Ascending aorta (tissue), 2 donors: ENCODE data around the gene SERINC1. TPM values are rescaled to one million over a fixed set of nuclear protein-coding genes. Genes with fewer than 3 reads are reported as not detected.
"Not testable (repeated sequence)": the region's sequence is repeated elsewhere in the genome, so short reads cannot be mapped to it uniquely, and the experiment has no call there.

ENCODE experiments used
- DNase-seq, 2 donors: peaks; one replicate each; pipeline ENCODE4 v3.0.0-alpha.2; 2019; ENCODE audit warnings: low spot score in 2 of 2
- H3K27ac ChIP-seq, 2 donors: fragments of 200-600 bp; sonication (generic); one replicate each; pipeline ENCODE4 v1.5.1; 2016 to 2017; ENCODE audit warnings: mild to moderate bottlenecking in 1 of 2
- H3K27me3 ChIP-seq: fragments of 200-600 bp; sonication (generic); one replicate; pipeline ENCODE4 v1.5.1; 2017
- H3K36me3 ChIP-seq, 2 donors: fragments of 200-600 bp; sonication (generic); one replicate each; pipeline ENCODE4 v1.5.1; 2016
- H3K4me1 ChIP-seq, 2 donors: fragments of 200-600 bp; sonication (generic); one replicate each; pipeline ENCODE4 v1.5.1; 2016 to 2017; ENCODE audit warnings: mild to moderate bottlenecking in 1 of 2
- H3K4me3 ChIP-seq, 2 donors: fragments of 200-600 bp; sonication (generic); one replicate each; pipeline ENCODE4 v1.5.1; 2016 to 2017; ENCODE audit warnings: mild to moderate bottlenecking in 1 of 2
- H3K9me3 ChIP-seq, 2 donors: fragments of 200-600 bp; sonication (generic); one replicate each; pipeline ENCODE4 v1.5.1; 2016
- intact Hi-C: fragments of 100-400 bp; cut with DNase I; formaldehyde crosslinking; loops from one replicate; pipeline ENCODE4 v1.15.1; 2023
- total RNA-seq: library from RNA; depleted of rRNA; stranded (reverse); fragments of >200 nt; gene quantifications from one replicate; pipeline ENCODE4 v1.1.0, GENCODE V29; 2016
- TF ChIP-seq, protein P1 (sequence below), 3 experiments: fragments of 200-600 bp in 2 of 3; fragments of 450-650 bp in 1 of 3; sonication (generic) in 2 of 3; IDR thresholded peaks; one replicate each; pipeline ENCODE4 v1.5.1; 2016 to 2019; ENCODE audit warnings: antibody characterized with exemption in 3 of 3, mild to moderate bottlenecking in 1 of 3, moderate library complexity in 1 of 3

SERINC1 gene
- total RNA-seq, 1 donor from 2014 or later: 72.6 TPM

DNA sequence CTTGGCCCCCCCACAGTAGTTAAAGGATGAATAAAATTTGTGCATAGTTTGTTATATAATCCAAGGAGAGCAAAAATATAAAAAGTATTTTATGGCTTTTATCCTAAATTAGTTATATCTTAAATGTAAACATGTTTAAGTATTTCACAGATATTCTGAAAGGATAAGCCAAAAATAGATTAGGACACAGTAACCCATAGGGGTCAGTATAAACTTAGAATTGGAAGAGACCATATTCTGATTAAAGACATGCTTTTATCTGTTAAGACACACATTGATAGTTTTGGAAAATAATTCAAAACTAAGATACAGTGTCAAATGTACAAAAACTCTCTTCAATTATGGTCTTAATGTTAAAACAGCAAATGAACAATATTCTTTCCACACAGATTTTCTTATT is 4.5 kb upstream of the SERINC1 start:
- TF ChIP-seq, protein P1, sequence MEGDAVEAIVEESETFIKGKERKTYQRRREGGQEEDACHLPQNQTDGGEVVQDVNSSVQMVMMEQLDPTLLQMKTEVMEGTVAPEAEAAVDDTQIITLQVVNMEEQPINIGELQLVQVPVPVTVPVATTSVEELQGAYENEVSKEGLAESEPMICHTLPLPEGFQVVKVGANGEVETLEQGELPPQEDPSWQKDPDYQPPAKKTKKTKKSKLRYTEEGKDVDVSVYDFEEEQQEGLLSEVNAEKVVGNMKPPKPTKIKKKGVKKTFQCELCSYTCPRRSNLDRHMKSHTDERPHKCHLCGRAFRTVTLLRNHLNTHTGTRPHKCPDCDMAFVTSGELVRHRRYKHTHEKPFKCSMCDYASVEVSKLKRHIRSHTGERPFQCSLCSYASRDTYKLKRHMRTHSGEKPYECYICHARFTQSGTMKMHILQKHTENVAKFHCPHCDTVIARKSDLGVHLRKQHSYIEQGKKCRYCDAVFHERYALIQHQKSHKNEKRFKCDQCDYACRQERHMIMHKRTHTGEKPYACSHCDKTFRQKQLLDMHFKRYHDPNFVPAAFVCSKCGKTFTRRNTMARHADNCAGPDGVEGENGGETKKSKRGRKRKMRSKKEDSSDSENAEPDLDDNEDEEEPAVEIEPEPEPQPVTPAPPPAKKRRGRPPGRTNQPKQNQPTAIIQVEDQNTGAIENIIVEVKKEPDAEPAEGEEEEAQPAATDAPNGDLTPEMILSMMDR (IDR thresholded peaks at IDR 0.05): peak in 2 of 3 experiments; percentile 14 to 42
- intact Hi-C loops: loop anchor here (10.0 kb wide), 1 partner anchor 1141 kb away; the partner anchor contains the start of gene TBC1D32

DNA sequence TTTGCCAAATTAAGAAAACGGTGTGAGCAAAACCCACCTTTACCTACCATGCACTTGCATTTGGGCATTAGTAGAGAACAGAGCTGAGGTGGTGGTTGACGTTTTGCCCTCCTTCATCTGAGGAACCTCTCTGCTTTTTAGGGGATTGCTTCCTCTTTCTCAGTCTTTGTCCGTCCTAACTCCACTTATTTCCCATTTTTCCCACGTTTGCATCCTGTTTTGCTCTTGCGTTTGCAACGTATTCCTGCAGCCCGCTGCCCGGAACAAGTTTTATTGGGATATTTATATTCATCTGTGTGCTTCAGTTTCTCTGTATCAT is 374 bp upstream of the SERINC1 start:
- peaks cover 0 to 9% of the 10 kb centered on the region in 2 donors for H3K4me1 ChIP-seq
- peak overlapping the region; percentile 69 to 91 for H3K4me3 ChIP-seq
- peak overlapping the region; percentile 89 to 99 for H3K27ac ChIP-seq
- peaks cover 0 to 1% of the 10 kb centered on the region in 2 donors for H3K36me3 ChIP-seq
- no peaks in the 10 kb centered on the region for H3K9me3 ChIP-seq
- TF ChIP-seq, protein P1 (IDR thresholded peaks at IDR 0.05): no peak
- H3K27me3 ChIP-seq: no peaks in the 10 kb centered on the region
- intact Hi-C loops: loop anchor here (10.0 kb wide), 1 partner anchor 1137 kb away; the partner anchor contains the start of gene TBC1D32
- no peak for DNase-seq

More for the DNA sequence above, 4.5 kb upstream of the SERINC1 start:
- Histone ChIP-seq H3K9me3 (no peaks in the 10 kb centered on the region), H3K27ac (no peak overlapping the region), H3K4me3 (no peak overlapping the region), H3K27me3 (no peaks in the 10 kb centered on the region), H3K36me3 (no peaks in the 10 kb centered on the region), H3K4me1 (no peaks in the 10 kb centered on the region)
- no peak for DNase-seq

DNA sequence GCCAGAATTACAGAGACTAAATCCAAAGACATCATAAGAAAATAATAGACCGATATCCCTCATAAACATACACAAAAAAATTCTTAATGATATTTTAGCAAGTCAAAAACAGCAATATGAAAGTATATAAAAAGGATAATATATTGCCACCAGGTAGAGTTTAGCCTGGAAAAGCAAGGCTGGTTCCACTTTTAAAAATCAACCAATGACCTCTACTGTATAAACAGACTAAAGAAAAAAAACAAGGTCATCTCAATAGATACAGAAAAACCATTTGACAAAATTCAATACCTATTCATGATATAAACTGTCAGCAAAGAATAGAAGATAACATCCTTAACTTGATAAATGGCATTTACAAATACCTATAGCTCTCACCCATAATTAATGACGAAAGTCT is 9.7 kb downstream of the SERINC1 start:
- H3K27me3 ChIP-seq: no peaks in the 10 kb centered on the region
- intact Hi-C loops: no loop called here
- TF ChIP-seq, protein P1 (IDR thresholded peaks at IDR 0.05): no peak
- H3K4me1 ChIP-seq: peaks cover 10 to 27% of the 10 kb centered on the region in 2 donors
- peaks cover 0 to 28% of the 10 kb centered on the region in 2 donors for H3K36me3 ChIP-seq
- H3K27ac ChIP-seq: no peak overlapping the region
- no peak for DNase-seq
- H3K9me3 ChIP-seq: no peaks in the 10 kb centered on the region
- H3K4me3 ChIP-seq: no peak overlapping the region

DNA sequence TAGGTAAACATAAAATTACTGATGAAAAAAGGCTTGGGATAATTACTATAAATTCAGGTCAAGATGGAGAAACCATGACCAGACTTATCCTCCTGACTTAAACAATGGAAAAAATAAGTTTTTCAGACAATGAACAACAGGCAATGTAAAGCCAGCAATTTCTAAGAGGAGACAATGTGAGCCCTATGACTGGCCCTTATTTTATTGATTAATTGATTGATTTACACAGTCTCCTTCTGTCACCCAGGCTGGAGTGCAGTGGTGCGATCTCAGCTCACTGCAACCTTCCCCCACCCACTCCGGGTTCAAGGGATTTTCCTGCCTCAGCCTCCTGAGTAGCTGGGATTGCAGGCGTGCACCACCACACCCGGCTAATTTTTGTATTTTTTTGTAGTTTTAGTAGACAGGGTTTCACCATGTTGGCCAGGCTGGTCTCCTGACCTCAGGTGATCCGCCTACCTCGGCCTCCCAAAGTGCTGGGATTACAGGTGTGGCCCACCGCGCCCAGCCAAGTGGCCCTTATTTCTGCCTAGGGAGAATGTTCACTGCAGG is 11.7 kb downstream of the SERINC1 start:
- DNase-seq, H3K9me3 ChIP-seq, H3K27me3 ChIP-seq, intact Hi-C loops, H3K4me3 ChIP-seq, H3K27ac ChIP-seq: not testable (repeated sequence)
- Histone ChIP-seq H3K4me1 (peaks cover 10 to 27% of the 10 kb centered on the region in 2 donors), H3K36me3 (peaks cover 14 to 28% of the 10 kb centered on the region in 2 donors)

DNA sequence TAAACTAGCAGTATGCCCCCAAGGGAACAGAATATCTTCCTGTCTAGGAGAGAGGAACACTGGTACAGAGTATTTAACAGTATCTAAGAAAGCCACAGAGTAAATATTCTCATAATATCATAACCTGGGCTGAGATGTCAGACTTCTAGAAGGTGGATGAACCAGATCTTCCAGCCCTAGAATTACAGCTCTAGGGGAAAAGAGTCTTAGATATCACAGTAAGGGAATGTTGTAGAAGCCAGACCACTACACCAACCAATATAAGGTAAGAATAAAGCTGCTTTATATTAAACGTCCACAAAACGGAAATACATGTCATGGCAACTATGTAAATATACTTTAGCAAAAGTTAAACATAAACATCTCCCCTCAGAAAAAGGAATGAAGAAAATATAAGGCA is 12.4 kb downstream of the SERINC1 start:
- DNase-seq: no peak

DNA sequence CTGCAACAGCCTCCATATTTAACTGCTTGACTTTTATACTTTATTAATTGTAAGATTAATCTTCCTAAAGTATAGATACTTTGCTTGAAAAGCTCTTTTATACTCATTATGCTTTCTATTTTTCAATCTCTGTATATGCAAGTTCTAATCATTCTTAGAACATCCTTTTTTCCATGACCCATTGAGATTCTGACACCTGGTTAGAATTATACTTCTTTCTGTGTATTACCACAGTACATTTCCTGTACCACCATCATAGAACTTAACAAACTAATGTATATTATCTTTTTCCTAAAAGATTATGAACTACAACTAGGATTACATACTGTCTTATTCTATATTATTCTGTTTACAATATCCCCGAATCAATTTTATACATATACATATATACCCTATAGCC is 13.5 kb downstream of the SERINC1 start:
- intact Hi-C loops: no loop called here
- Histone ChIP-seq H3K36me3 (peaks cover 29 to 46% of the 10 kb centered on the region in 2 donors), H3K9me3 (no peaks in the 10 kb centered on the region)

More for the DNA sequence above, 12.4 kb downstream of the SERINC1 start:
- intact Hi-C loops: no loop called here
- TF ChIP-seq, protein P1 (IDR thresholded peaks at IDR 0.05): no peak
- no peaks in the 10 kb centered on the region for H3K27me3 ChIP-seq
- H3K4me1 ChIP-seq: peaks cover 10 to 27% of the 10 kb centered on the region in 2 donors
- H3K36me3 ChIP-seq: peaks cover 20 to 35% of the 10 kb centered on the region in 2 donors
- no peak overlapping the region for H3K27ac ChIP-seq
- no peaks in the 10 kb centered on the region for H3K9me3 ChIP-seq
- H3K4me3 ChIP-seq: peak overlapping the region in 1 of 2 donors; percentile 22

DNA sequence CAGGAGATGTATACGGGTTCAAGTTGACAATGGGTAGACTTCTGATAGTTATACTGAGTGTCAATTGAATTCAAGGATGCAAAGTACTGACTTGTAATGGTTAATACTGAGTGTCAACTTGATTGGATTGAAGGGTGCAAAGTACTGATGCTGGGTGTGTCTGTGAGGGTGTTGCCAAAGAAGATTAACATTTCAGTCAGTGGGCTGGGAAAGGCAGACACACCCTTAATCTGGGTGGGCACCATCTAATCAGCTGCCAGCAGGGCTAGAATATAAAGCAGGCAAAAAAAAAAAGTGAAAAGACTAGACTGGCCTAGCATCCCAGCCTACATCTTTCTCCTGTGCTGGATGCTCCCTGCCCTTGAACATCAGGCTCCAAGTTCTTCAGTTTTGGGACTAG is 16.5 kb downstream of the SERINC1 start:
- H3K9me3 ChIP-seq, DNase-seq, intact Hi-C loops, H3K4me3 ChIP-seq, H3K27me3 ChIP-seq, H3K27ac ChIP-seq: not testable (repeated sequence)
- peaks cover 9 to 15% of the 10 kb centered on the region in 2 donors for H3K4me1 ChIP-seq
- H3K36me3 ChIP-seq: peaks cover 54 to 75% of the 10 kb centered on the region in 2 donors

More for the DNA sequence above, 13.5 kb downstream of the SERINC1 start:
- TF ChIP-seq, protein P1 (IDR thresholded peaks at IDR 0.05): no peak
- Histone ChIP-seq H3K27ac (no peak overlapping the region), H3K4me3 (no peak overlapping the region), H3K4me1 (peaks cover 10 to 27% of the 10 kb centered on the region in 2 donors), H3K27me3 (no peaks in the 10 kb centered on the region)
- DNase-seq: no peak
